ENCODE measurements around the gene CIRBP. TPM values are rescaled to one million over a fixed set of nuclear protein-coding genes. Genes with fewer than 3 reads are reported as not detected.

The CIRBP gene
- total RNA-seq, 1 experiment from 2014 or later: 136 TPM

DNA sequence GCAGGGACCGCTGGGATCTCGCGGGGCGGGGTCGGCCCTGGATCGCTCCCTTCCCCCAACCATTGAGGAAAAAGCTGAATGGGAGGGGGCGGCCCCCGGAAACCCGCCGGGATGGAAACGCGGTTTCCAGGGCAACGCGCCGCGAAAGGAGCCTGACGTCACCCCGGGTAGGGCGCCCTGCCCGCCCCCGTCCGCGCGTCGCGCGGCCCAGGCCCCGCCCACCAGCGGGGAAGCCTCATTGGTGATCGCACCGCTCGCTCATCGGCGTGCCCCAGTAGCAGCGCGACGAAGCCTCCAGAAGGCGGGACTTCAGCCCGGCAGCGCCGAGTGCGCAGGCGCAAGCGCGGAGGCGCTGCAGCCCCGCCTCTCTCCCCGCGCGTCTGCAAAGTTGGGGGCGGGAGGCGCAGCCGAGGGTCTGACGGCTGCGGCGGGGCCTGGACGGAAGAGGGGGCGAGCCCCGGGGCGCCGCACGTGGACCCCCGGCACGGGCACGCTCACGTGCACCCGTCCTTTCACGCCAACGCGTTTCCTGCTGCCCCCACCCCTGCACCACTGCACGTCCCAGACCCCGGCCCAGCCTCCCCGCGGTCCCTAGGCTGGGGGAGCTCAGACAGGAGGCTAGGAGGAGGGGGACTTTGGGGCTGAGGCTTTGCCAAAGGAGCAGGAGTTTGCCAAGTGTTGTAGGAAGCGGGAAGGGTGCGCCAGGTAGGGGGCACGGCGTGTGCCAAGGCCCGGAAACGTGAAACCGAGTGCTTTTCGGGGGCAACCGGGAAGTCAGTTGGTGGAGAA is 8.2 kb upstream of the CIRBP start:
- ATAC-seq (peak; percentile 52), DNase-seq (peak; percentile 94)
- peaks cover 14% of the 10 kb centered on the region for H3F3A ChIP-seq (ENCODE audit: low read length, unreplicated experiment)
- peak overlapping the region; percentile 86 for H3K4me3 ChIP-seq (ENCODE audit: low read length)
- POLR2A ChIA-PET (ENCODE audit: unreplicated experiment): no interaction called here
- H3K9ac ChIP-seq (ENCODE audit: low read length): peak overlapping the region; percentile 94
- H3K9me2 ChIP-seq (replicated peaks; ENCODE audit: low read length): no peaks in the 10 kb centered on the region
- no TSS peak for BruUV-seq (replicated peaks)
- H3K4me1 ChIP-seq (ENCODE audit: insufficient read depth, low read length): peaks cover 49% of the 10 kb centered on the region
- no peaks in the 10 kb centered on the region for H3K9me3 ChIP-seq (ENCODE audit: low read length)
- CTCF ChIA-PET: no interaction called here
- no peaks in the 10 kb centered on the region for H3K27me3 ChIP-seq (ENCODE audit: low read length)
- peaks cover 12% of the 10 kb centered on the region for H3K79me2 ChIP-seq (ENCODE audit: low read length)
- intact Hi-C loops (cut with micrococcal nuclease): no loop called here
- TF ChIP-seq EZH2phosphoT487 (IDR thresholded peaks at IDR 0.05; ENCODE audit: borderline replicate concordance, low read length) (no peak), EZH2 (IDR thresholded peaks at IDR 0.05; ENCODE audit: low read length, unreplicated experiment) (no peak)
- TF ChIP-seq, protein P1, sequence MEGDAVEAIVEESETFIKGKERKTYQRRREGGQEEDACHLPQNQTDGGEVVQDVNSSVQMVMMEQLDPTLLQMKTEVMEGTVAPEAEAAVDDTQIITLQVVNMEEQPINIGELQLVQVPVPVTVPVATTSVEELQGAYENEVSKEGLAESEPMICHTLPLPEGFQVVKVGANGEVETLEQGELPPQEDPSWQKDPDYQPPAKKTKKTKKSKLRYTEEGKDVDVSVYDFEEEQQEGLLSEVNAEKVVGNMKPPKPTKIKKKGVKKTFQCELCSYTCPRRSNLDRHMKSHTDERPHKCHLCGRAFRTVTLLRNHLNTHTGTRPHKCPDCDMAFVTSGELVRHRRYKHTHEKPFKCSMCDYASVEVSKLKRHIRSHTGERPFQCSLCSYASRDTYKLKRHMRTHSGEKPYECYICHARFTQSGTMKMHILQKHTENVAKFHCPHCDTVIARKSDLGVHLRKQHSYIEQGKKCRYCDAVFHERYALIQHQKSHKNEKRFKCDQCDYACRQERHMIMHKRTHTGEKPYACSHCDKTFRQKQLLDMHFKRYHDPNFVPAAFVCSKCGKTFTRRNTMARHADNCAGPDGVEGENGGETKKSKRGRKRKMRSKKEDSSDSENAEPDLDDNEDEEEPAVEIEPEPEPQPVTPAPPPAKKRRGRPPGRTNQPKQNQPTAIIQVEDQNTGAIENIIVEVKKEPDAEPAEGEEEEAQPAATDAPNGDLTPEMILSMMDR (conservative IDR thresholded peaks at IDR 0.05; ENCODE audit: low read depth, low read length): no peak
- H2AFZ ChIP-seq (ENCODE audit: low read length): peak overlapping the region; percentile 60
- H3K36me3 ChIP-seq (ENCODE audit: low read depth, low read length): peaks cover 10% of the 10 kb centered on the region; the same call in 1 of the 2 replicates
- peak overlapping the region; percentile 99 for H3K4me2 ChIP-seq (ENCODE audit: low read length)
- H4K20me1 ChIP-seq (ENCODE audit: low read length): no peaks in the 10 kb centered on the region
- peak overlapping the region; percentile 92 for H3K27ac ChIP-seq (ENCODE audit: low read length)

DNA sequence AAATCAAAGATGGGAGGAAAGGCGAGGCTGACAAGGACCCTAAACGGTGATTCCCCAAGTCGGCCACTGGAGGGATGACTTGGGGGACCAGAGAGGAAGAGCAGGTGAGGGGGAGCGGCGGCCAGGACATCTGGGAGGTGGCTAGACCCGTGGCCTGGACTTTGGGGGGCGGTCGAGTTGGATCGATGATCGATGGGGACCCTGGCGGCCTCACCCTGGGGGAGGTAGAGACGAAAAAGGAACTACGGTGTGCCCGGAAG is 7.7 kb upstream of the CIRBP start:
- ChIA-PET CTCF (no interaction called here), POLR2A (ENCODE audit: unreplicated experiment) (no interaction called here)
- H3K79me2 ChIP-seq (ENCODE audit: low read length): peaks cover 12% of the 10 kb centered on the region
- H3F3A ChIP-seq (ENCODE audit: low read length, unreplicated experiment): peaks cover 14% of the 10 kb centered on the region
- no peak for DNase-seq
- H3K27ac ChIP-seq (ENCODE audit: low read length): peak overlapping the region; percentile 92
- no peaks in the 10 kb centered on the region for H3K9me3 ChIP-seq (ENCODE audit: low read length)
- TSS peak; percentile 56 for BruUV-seq (replicated peaks)
- no peaks in the 10 kb centered on the region for H3K9me2 ChIP-seq (replicated peaks; ENCODE audit: low read length)
- no peaks in the 10 kb centered on the region for H3K27me3 ChIP-seq (ENCODE audit: low read length)
- H3K9ac ChIP-seq (ENCODE audit: low read length): peak overlapping the region; percentile 94
- no peaks in the 10 kb centered on the region for H4K20me1 ChIP-seq (ENCODE audit: low read length)
- peak overlapping the region; percentile 99 for H3K4me2 ChIP-seq (ENCODE audit: low read length)
- H2AFZ ChIP-seq (ENCODE audit: low read length): peak overlapping the region; percentile 60
- H3K36me3 ChIP-seq (ENCODE audit: low read depth, low read length): peaks cover 7% of the 10 kb centered on the region; the same call in 1 of the 2 replicates
- no peak for TF ChIP-seq EZH2 (IDR thresholded peaks at IDR 0.05; ENCODE audit: low read length, unreplicated experiment)
- TF ChIP-seq, protein P1 (conservative IDR thresholded peaks at IDR 0.05; ENCODE audit: low read depth, low read length): peak; percentile 19; the same call in 1 of the 2 replicates
- no peak for TF ChIP-seq EZH2phosphoT487 (IDR thresholded peaks at IDR 0.05; ENCODE audit: borderline replicate concordance, low read length)
- intact Hi-C loops (cut with micrococcal nuclease): no loop called here
- peaks cover 53% of the 10 kb centered on the region for H3K4me1 ChIP-seq (ENCODE audit: insufficient read depth, low read length)
- ATAC-seq: no peak
- peak overlapping the region; percentile 86 for H3K4me3 ChIP-seq (ENCODE audit: low read length)
